ENCODE data around the gene TMEM184B.

The TMEM184B gene

DNA sequence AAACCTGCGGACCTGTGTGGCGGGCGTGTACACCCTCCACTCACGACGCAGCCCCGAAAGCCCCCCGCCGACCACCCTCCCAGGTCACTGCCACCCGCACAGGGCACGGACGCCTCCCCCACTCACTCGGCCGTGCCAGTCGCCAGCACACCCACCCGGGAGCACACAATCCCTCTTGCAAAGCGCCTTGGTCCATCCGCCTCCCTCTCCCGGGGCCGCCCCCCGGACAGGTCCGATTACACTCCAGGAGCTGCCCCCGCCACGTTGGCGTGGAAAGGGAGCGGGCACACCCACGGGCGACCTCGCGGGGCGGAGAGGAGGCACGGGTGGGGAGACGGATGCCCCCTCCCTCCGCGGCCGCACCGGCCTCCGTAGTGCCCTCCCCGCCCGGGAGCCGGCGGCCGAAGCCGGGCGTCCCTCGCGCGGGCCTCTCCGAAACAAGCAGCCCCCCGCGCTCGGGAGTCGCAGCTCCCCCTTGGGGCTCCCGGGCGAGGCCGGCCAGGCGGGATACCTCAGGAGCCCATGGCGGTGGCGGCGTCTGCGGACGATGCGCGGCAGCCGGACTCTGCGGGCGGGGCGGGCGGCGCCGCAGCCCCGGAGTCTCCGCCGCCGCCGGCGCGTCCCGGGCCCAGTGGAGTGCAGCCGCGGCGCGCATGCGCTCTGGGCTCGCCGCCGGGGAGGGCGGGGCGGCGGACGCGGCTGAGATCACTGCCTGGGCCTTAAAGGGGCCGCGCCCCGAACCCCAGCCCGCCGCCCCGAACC lies at the start of gene TMEM184B:
Gene TMEM184B, minus strand, starts transcription at position 638 of the 762 bp plus-strand sequence. CDS start 25,049 bp downstream, outside the sequence.
- TF ChIP-seq, protein P1, sequence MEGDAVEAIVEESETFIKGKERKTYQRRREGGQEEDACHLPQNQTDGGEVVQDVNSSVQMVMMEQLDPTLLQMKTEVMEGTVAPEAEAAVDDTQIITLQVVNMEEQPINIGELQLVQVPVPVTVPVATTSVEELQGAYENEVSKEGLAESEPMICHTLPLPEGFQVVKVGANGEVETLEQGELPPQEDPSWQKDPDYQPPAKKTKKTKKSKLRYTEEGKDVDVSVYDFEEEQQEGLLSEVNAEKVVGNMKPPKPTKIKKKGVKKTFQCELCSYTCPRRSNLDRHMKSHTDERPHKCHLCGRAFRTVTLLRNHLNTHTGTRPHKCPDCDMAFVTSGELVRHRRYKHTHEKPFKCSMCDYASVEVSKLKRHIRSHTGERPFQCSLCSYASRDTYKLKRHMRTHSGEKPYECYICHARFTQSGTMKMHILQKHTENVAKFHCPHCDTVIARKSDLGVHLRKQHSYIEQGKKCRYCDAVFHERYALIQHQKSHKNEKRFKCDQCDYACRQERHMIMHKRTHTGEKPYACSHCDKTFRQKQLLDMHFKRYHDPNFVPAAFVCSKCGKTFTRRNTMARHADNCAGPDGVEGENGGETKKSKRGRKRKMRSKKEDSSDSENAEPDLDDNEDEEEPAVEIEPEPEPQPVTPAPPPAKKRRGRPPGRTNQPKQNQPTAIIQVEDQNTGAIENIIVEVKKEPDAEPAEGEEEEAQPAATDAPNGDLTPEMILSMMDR (IDR thresholded peaks at IDR 0.05; ENCODE audit: insufficient read depth, low read length, poor library complexity, severe bottlenecking), result no peak
- H3K36me3 ChIP-seq (ENCODE audit: control insufficient read depth, insufficient read depth, low read length), result no peaks in the 10 kb centered on the region
- peak; percentile 86 for DNase-seq (ENCODE audit: extremely low read depth, insufficient read length)
- no peaks in the 10 kb centered on the region for H3K27me3 ChIP-seq (replicated peaks; ENCODE audit: control insufficient read depth, insufficient read depth, low read length)
- peak within 1 kb of the TSS; percentile 90 for H3K4me3 ChIP-seq (replicated peaks; ENCODE audit: low read depth, low read length)

- TF ChIP-seq, protein P1 (IDR thresholded peaks at IDR 0.05; ENCODE audit: insufficient read depth, low read length, poor library complexity, severe bottlenecking), result no peak
- Histone ChIP-seq H3K27me3 (replicated peaks; ENCODE audit: control insufficient read depth, insufficient read depth, low read length) (no peaks in the 10 kb centered on the region), H3K4me3 (replicated peaks; ENCODE audit: low read depth, low read length) (no peak overlapping the region), H3K36me3 (ENCODE audit: control insufficient read depth, insufficient read depth, low read length) (no peaks in the 10 kb centered on the region)
- no peak for DNase-seq (ENCODE audit: extremely low read depth, insufficient read length)
Observed at GRCh38 chr22:38320605-38321402, 48.0 kb upstream of the TMEM184B start.

- DNase-seq (ENCODE audit: extremely low read depth, insufficient read length), result no peak
- Histone ChIP-seq H3K27me3 (replicated peaks; ENCODE audit: control insufficient read depth, insufficient read depth, low read length) (no peaks in the 10 kb centered on the region), H3K4me3 (replicated peaks; ENCODE audit: low read depth, low read length) (no peak overlapping the region), H3K36me3 (ENCODE audit: control insufficient read depth, insufficient read depth, low read length) (no peaks in the 10 kb centered on the region)
- TF ChIP-seq, protein P1 (IDR thresholded peaks at IDR 0.05; ENCODE audit: insufficient read depth, low read length, poor library complexity, severe bottlenecking), result no peak
Observed at GRCh38 chr22:38318792-38319773, 46.3 kb upstream of the TMEM184B start.

DNA sequence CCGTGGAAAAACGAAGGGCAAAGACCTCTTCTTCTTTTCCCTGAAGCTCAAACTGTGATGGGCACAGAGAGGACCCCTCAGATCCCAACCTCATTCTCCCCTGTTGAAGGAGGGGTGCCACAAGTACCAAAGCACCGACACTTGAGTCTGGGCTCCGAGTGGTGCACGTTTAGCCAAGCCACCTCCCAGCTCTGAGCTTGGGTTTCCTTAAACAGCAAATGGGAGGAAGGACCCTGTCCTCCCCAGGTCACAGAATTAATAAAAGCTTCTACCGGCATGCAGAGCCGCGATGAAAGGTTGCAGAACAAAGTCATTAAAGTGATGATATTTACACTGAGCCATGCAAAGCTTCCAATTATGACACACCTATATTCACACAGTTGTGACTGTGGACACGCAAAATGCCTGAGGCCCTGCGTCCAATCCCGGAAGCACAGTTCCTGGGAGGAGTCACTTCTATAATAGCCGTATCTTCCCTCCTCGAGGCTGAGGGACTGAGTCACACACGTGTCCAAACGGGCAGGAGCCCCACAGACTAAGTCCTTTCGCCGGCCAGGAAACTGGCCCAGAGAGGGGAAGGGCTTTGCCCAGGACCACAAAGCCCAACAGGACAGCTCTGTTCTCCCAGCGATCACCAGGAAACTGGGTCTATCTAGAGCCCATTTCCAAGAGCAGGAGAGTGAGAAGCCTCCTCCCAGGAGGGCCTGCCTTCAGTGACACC lies 45.3 kb upstream of the TMEM184B start:
- peaks cover 1% of the 10 kb centered on the region; the same call in 1 of the 2 replicates for H3K36me3 ChIP-seq (ENCODE audit: control insufficient read depth, insufficient read depth, low read length)
- TF ChIP-seq, protein P1 (IDR thresholded peaks at IDR 0.05; ENCODE audit: insufficient read depth, low read length, poor library complexity, severe bottlenecking), result no peak
- no peaks in the 10 kb centered on the region for H3K27me3 ChIP-seq (replicated peaks; ENCODE audit: control insufficient read depth, insufficient read depth, low read length)
- DNase-seq (ENCODE audit: extremely low read depth, insufficient read length), result no peak
- H3K4me3 ChIP-seq (replicated peaks; ENCODE audit: low read depth, low read length), result peak overlapping the region; percentile 64

Measured in GM06990 (cell line).